ENCODE results near the gene EXOC6. TPM values are rescaled to one million over a fixed set of nuclear protein-coding genes. Genes with fewer than 3 reads are reported as not detected.

Gene EXOC6
- total and polyA plus RNA-seq, 10 of the 15 experiments (the other 5 are each of a cell fraction or from before 2014, with no cell fraction given): 7.6 to 53.8 (median 13.3) TPM

- Histone ChIP-seq H3K4me2 (ENCODE audit: control insufficient read depth, insufficient read depth) (no peak overlapping the region), H4K20me1 (ENCODE audit: control insufficient read depth, insufficient read depth) (no peaks in the 10 kb centered on the region), H3K27me3 (replicated peaks in 1 of 2; ENCODE audit: control insufficient read depth in 2 of 2, insufficient read depth in 2 of 2, low read length in 1 of 2) (no peaks in the 10 kb centered on the region), H3K4me3 (no peak overlapping the region), H3K36me3 (ENCODE audit: control insufficient read depth in 2 of 2, insufficient read depth in 2 of 2, low read length in 1 of 2) (no peaks in the 10 kb centered on the region), H3K9ac (ENCODE audit: control insufficient read depth, insufficient read depth, low read length) (no peak overlapping the region), H3K4me1 (ENCODE audit: control insufficient read depth, insufficient read depth, low read length) (no peaks in the 10 kb centered on the region), H3K79me2 (ENCODE audit: control insufficient read depth, insufficient read depth, low read length) (no peaks in the 10 kb centered on the region), H3K27ac (ENCODE audit: control insufficient read depth, insufficient read depth) (no peak overlapping the region), H2AFZ (ENCODE audit: control insufficient read depth, low read depth, low read length) (no peak overlapping the region), H3K9me3 (replicated peaks; ENCODE audit: control insufficient read depth, insufficient read depth, low read length) (no peaks in the 10 kb centered on the region)
- ChIA-PET SMC1A (ENCODE audit: uncharacterized antibody, unreplicated experiment) (interaction anchor here (0.7 to 1.4 kb wide), 7 partner anchors 13 to 274 kb away, joined by 3 to 5 read pairs (median 3); no protein-coding TSS in a partner anchor), POLR2A (interaction anchor here (0.7 to 1.4 kb wide), 2 partner anchors 11 to 587 kb away, joined by 3 to 7 read pairs; partner anchors contain the start of gene EXOC6), RAD21 (ENCODE audit: unreplicated experiment) (interaction anchor here (1.5 kb wide), 1 partner anchor 10 kb away, joined by 6 read pairs; no protein-coding TSS in a partner anchor), CTCF (interaction anchor here (1.0 to 3.4 kb wide), 8 partner anchors 10 to 247 kb away, joined by 3 to 19 read pairs (median 7); partner anchors contain the start of gene EXOC6)
- intact Hi-C loops (cut with micrococcal nuclease; ENCODE audit: unreplicated experiment): no loop called here
- DNase-seq (ENCODE audit: low read depth, low spot score) (no peak), ATAC-seq (no peak), FAIRE-seq (no peak)
- in situ Hi-C loops (cut with MboI): no loop called here
- TF ChIP-seq SMARCA5 (IDR thresholded peaks at IDR 0.05): no peak
- TF ChIP-seq ELK1 (IDR thresholded peaks at IDR 0.05; ENCODE audit: low read depth, low read length): no peak
- TF ChIP-seq EGR1 (IDR thresholded peaks at IDR 0.05; ENCODE audit: borderline replicate concordance in 1 of 2, low read depth in 2 of 2, low read length in 2 of 2): no peak
- no peak for TF ChIP-seq NBN (IDR thresholded peaks at IDR 0.05)
- no peak for TF ChIP-seq HDAC2 (IDR thresholded peaks at IDR 0.05)
- TF ChIP-seq CREB1 (IDR thresholded peaks at IDR 0.05; ENCODE audit: low read depth): no peak
- TF ChIP-seq GATAD2B (conservative IDR thresholded peaks at IDR 0.05; ENCODE audit: low read depth): no peak
- no peak for TF ChIP-seq NFYA (IDR thresholded peaks at IDR 0.05; ENCODE audit: borderline replicate concordance, low read depth, low read length)
- TF ChIP-seq IKZF1 (conservative IDR thresholded peaks at IDR 0.05): no peak
- no peak for TF ChIP-seq RAD51 (IDR thresholded peaks at IDR 0.05)
- no peak for TF ChIP-seq KDM1A (IDR thresholded peaks at IDR 0.05; ENCODE audit: borderline replicate concordance)
- no peak for TF ChIP-seq ETV6 (conservative IDR thresholded peaks at IDR 0.05 in 1 of 2, IDR thresholded peaks at IDR 0.05 in 1 of 2; ENCODE audit: borderline replicate concordance in 1 of 2, low read depth in 1 of 2)
- TF ChIP-seq HDGF (IDR thresholded peaks at IDR 0.05): no peak
- no peak for TF ChIP-seq EED (IDR thresholded peaks at IDR 0.05; ENCODE audit: low read depth)
- 68% methylated on average over 4 of the region's 4 CpGs for WGBS (ENCODE audit: insufficient coverage, insufficient replicate concordance, low lambda C conversion rate, missing lambda C conversion rate)
- BruUV-seq (replicated peaks): no TSS peak
Measured at GRCh38 chr10:92837456-92837855, 10.9 kb upstream of the EXOC6 start.
